H1 (cell line): Measurements from ENCODE around the gene DNASE2B. TPM values are rescaled to one million over a fixed set of nuclear protein-coding genes. Genes with fewer than 3 reads are reported as not detected.

ENCODE experiments used
- CTCF ChIA-PET: fragments of 300-600 bp; sonication (Branson Sonifier 250); formaldehyde crosslinking; loops from one replicate; lab custom pipeline; 2021; ENCODE audit not compliant: partially characterized antibody; lab: Charles Lee
- POLR2A ChIA-PET: fragments of 300-600 bp; sonication (Branson Sonifier 250); formaldehyde crosslinking; loops from one replicate; lab custom pipeline; 2021; ENCODE audit warnings: inconsistent platforms; ENCODE audit not compliant: partially characterized antibody; lab: Charles Lee
- DNase-seq, 2 experiments: peaks; one replicate each; pipeline versions ENCODE4 v3.0.0 to v3.0.0-alpha.2; 2010 to 2022; ENCODE audit warnings: low spot score in 2 of 2, low read depth in 1 of 2, mixed read lengths in 1 of 2
- FAIRE-seq: peaks from 2 replicates; lab custom pipeline; 2011; peaks lifted over from hg19 to GRCh38; lab: Jason Lieb, UNC
- H2AFZ ChIP-seq: 2 replicates; pipeline ENCODE4 v1.8.1; 2012; ENCODE audit warnings: low read length, inconsistent platforms
- H2AK5ac ChIP-seq: 2 replicates; pipeline ENCODE4 v1.6.1; 2013; ENCODE audit warnings: low read depth, low read length
- H2BK120ac ChIP-seq: replicated peaks from 2 replicates; pipeline ENCODE3; 2013; ENCODE audit warnings: low read depth, low read length, inconsistent platforms
- H2BK12ac ChIP-seq: 2 replicates; pipeline ENCODE4 v1.6.1; 2013; ENCODE audit warnings: low read depth, low read length
- H2BK15ac ChIP-seq: 2 replicates; pipeline ENCODE4 v1.6.1; 2013; ENCODE audit warnings: low read length
- H2BK20ac ChIP-seq: 2 replicates; pipeline ENCODE4 v1.6.1; 2013; ENCODE audit warnings: low read length
- H2BK5ac ChIP-seq: 2 replicates; pipeline ENCODE4 v1.6.1; 2013; ENCODE audit warnings: low read depth, low read length
- H3K14ac ChIP-seq: 2 replicates; pipeline ENCODE4 v1.6.1; 2013; ENCODE audit warnings: inconsistent platforms; ENCODE audit not compliant: insufficient read length
- H3K18ac ChIP-seq: 2 replicates; pipeline ENCODE4 v1.6.1; 2013; ENCODE audit warnings: low read length; ENCODE audit errors: extremely low read depth
- H3K23ac ChIP-seq: 2 replicates; pipeline ENCODE4 v1.6.1; 2013; ENCODE audit warnings: inconsistent platforms; ENCODE audit not compliant: insufficient read length
- H3K23me2 ChIP-seq: 2 replicates; pipeline ENCODE4 v1.6.1; 2013; ENCODE audit warnings: low read depth, low read length
- H3K27ac ChIP-seq: 2 replicates; pipeline ENCODE4 v1.6.1; 2011; ENCODE audit warnings: low read depth, low read length, inconsistent platforms
- H3K27me3 ChIP-seq, 4 experiments: replicated peaks in 1 of 4; 1 replicate in 1 of 4; 2 replicates in 3 of 4; pipeline versions ENCODE4 v1.6.1 to v1.8.1; 2011 to 2013; ENCODE audit warnings: low read length in 3 of 4, mild to moderate bottlenecking in 3 of 4, inconsistent platforms in 2 of 4, mixed read lengths in 2 of 4, moderate library complexity in 1 of 4; ENCODE audit not compliant: control insufficient read depth in 3 of 4, insufficient read depth in 3 of 4; ENCODE audit errors: extremely low read depth in 1 of 4
- H3K36me3 ChIP-seq, 4 experiments: 2 replicates each; pipeline versions ENCODE4 v1.6.1 to v1.8.1; 2011 to 2013; ENCODE audit warnings: mild to moderate bottlenecking in 4 of 4, low read length in 3 of 4, moderate library complexity in 2 of 4, control low read depth in 1 of 4, inconsistent platforms in 1 of 4; ENCODE audit not compliant: insufficient read depth in 4 of 4, control insufficient read depth in 2 of 4
- H3K4ac ChIP-seq: replicated peaks from 2 replicates; pipeline ENCODE3; 2013; ENCODE audit warnings: low read length, low read depth, mixed read lengths, inconsistent platforms; ENCODE audit not compliant: insufficient read length
- H3K4me1 ChIP-seq, 4 experiments: replicated peaks in 1 of 4; 1 replicate in 1 of 4; 2 replicates in 3 of 4; pipeline versions ENCODE4 v1.6.1 to v1.8.1; 2011 to 2013; ENCODE audit warnings: low read length in 3 of 4, inconsistent platforms in 2 of 4, mixed read lengths in 1 of 4; ENCODE audit not compliant: insufficient read depth in 4 of 4, control insufficient read depth in 3 of 4
- H3K4me2 ChIP-seq, 2 experiments: 2 replicates each; pipeline versions ENCODE4 v1.6.1 to v1.8.1; 2011 to 2013; ENCODE audit warnings: low read depth in 2 of 2, low read length in 2 of 2, control low read depth in 1 of 2, inconsistent platforms in 1 of 2, mild to moderate bottlenecking in 1 of 2; ENCODE audit not compliant: insufficient read depth in 1 of 2
- H3K4me3 ChIP-seq, 4 experiments: fragments of 200-600, 300-600 bp in 1 of 4; sonication (generic), shearing (Covaris generic), sonication (Bioruptor Twin) in 1 of 4; 2 replicates each; pipeline versions ENCODE4 v1.5.1 to v1.8.1; 2011 to 2016; ENCODE audit warnings: low read length in 4 of 4, low read depth in 3 of 4, control low read depth in 2 of 4, inconsistent platforms in 2 of 4, mild to moderate bottlenecking in 2 of 4, mixed read lengths in 1 of 4, moderate library complexity in 1 of 4; ENCODE audit not compliant: insufficient read depth in 2 of 4; ENCODE audit errors: extremely low read depth in 1 of 4
- H3K56ac ChIP-seq: replicated peaks from 2 replicates; pipeline ENCODE3; 2013; ENCODE audit warnings: low read depth, mild to moderate bottlenecking, mixed read lengths, low read length, inconsistent platforms; ENCODE audit not compliant: insufficient read length
- H3K79me1 ChIP-seq: 2 replicates; pipeline ENCODE4 v1.6.1; 2013; ENCODE audit warnings: low read depth, low read length, control low read depth
- H3K79me2 ChIP-seq, 2 experiments: 2 replicates each; pipeline versions ENCODE4 v1.6.1 to v1.8.1; 2012 to 2013; ENCODE audit warnings: low read length in 2 of 2, mild to moderate bottlenecking in 2 of 2, inconsistent platforms in 1 of 2; ENCODE audit not compliant: insufficient read depth in 2 of 2, control insufficient read depth in 1 of 2
- H3K9ac ChIP-seq, 4 experiments: replicated peaks in 1 of 4; 1 replicate in 1 of 4; 2 replicates in 3 of 4; pipeline versions ENCODE4 v1.6.1 to v1.8.1; 2011 to 2013; ENCODE audit warnings: low read depth in 3 of 4, low read length in 3 of 4, control low read depth in 2 of 4, mild to moderate bottlenecking in 2 of 4, moderate library complexity in 2 of 4, inconsistent platforms in 1 of 4; ENCODE audit errors: extremely low read depth in 1 of 4
- H3K9me3 ChIP-seq, 2 experiments: 2 replicates each; pipeline versions ENCODE4 v1.6.1 to v1.8.1; 2012 to 2013; ENCODE audit warnings: mild to moderate bottlenecking in 2 of 2, moderate library complexity in 2 of 2, control low read depth in 1 of 2, inconsistent platforms in 1 of 2, low read depth in 1 of 2, low read length in 1 of 2, mixed read lengths in 1 of 2; ENCODE audit not compliant: insufficient read depth in 2 of 2
- H4K20me1 ChIP-seq, 2 experiments: replicated peaks in 1 of 2; 2 replicates each; pipeline versions ENCODE3 to v1.8.1; 2011 to 2013; ENCODE audit warnings: inconsistent platforms in 2 of 2, low read length in 2 of 2, mild to moderate bottlenecking in 1 of 2; ENCODE audit not compliant: insufficient read depth in 2 of 2, control insufficient read depth in 1 of 2
- H4K5ac ChIP-seq: 2 replicates; pipeline ENCODE4 v1.6.1; 2013; ENCODE audit warnings: low read length, low read depth, mixed read lengths, inconsistent platforms; ENCODE audit not compliant: insufficient read length
- H4K8ac ChIP-seq: 2 replicates; pipeline ENCODE4 v1.8.0; 2013; ENCODE audit warnings: mild to moderate bottlenecking, moderate library complexity, low read length, inconsistent platforms; ENCODE audit not compliant: insufficient read depth; ENCODE audit errors: extremely low read depth
- H4K91ac ChIP-seq: replicated peaks from 2 replicates; pipeline ENCODE3; 2013; ENCODE audit warnings: low read length, mixed read lengths, inconsistent platforms; ENCODE audit not compliant: insufficient read length
- CBX5 ChIP-seq: fragments of 300-800, 300-1000 bp; sonication (generic); IDR thresholded peaks from 2 replicates; pipeline ENCODE4 v1.7.1; 2016; ENCODE audit warnings: antibody characterized with exemption, low read length, low read depth
- NRF1 ChIP-seq: IDR thresholded peaks from 2 replicates; pipeline ENCODE4 v1.6.1; 2011; ENCODE audit warnings: mild to moderate bottlenecking, low read depth, low read length, improper control_type of control experiment
- WGBS, 2 experiments: shearing (Covaris generic) in 1 of 2; methylation state at CpG; one replicate each; pipeline versions ENCODE4 v1.1.6 to v1.1.7; 2013 to 2015; ENCODE audit warnings: low lambda C conversion rate in 2 of 2, mixed read lengths in 2 of 2, inconsistent platforms in 1 of 2, low coverage in 1 of 2, missing lambda C conversion rate in 1 of 2; ENCODE audit not compliant: insufficient replicate concordance in 2 of 2, insufficient coverage in 1 of 2, insufficient read length in 1 of 2; ENCODE audit errors: extremely low coverage in 1 of 2, missing lambda C conversion rate in 1 of 2; 5-methylcytosine and 5-hydroxymethylcytosine counted together
- polyA plus RNA-seq, 7 experiments: library from polyadenylated mRNA; depleted of rRNA in 3 of 7; stranded (reverse) in 5 of 7; unstranded in 2 of 7; fragments of >200 nt in 5 of 7; fragments of 200-250 nt in 2 of 7; gene quantifications; 1 replicate in 5 of 7; 2 replicates in 1 of 7; 4 replicates in 1 of 7; pipeline versions ENCODE4 v1.2.1 to v1.2.3, GENCODE V29; 2011 to 2013; ENCODE audit warnings: missing spikeins in 2 of 7, mixed read lengths in 2 of 7
- total RNA-seq: library from RNA; stranded (reverse); fragmentation: NEBNext Ultra II Directional; extraction: Animal tissue kit (Norgen Biotek cat#: 25700); gene quantifications from 2 replicates; pipeline ENCODE4 v1.2.1, GENCODE V29; 2021

DNASE2B gene
- total and polyA plus RNA-seq, 2 of the 8 experiments (the other 6 are each of a cell fraction or from before 2014, with no cell fraction given), result not detected

GRCh38 chr1:84412316-84412942 lies 14.1 kb downstream of the DNASE2B start:
- Histone ChIP-seq H3K27ac (no peak overlapping the region), H3K27me3 (no peaks in the 10 kb centered on the region), H2AFZ (no peak overlapping the region), H3K14ac (no peak overlapping the region), H3K79me1 (no peaks in the 10 kb centered on the region), H3K4ac (no peak overlapping the region), H2BK15ac (no peak overlapping the region), H2AK5ac (no peak overlapping the region), H2BK20ac (no peak overlapping the region), H2BK12ac (no peak overlapping the region), H3K18ac (no peak overlapping the region), H3K56ac (no peak overlapping the region), H4K5ac (no peak overlapping the region), H3K23ac (no peak overlapping the region), H4K91ac (no peak overlapping the region), H3K23me2 (no peaks in the 10 kb centered on the region), H3K9me3 (no peaks in the 10 kb centered on the region), H3K4me2 (no peak overlapping the region), H2BK120ac (no peak overlapping the region), H3K79me2 (no peaks in the 10 kb centered on the region), H4K20me1 (no peaks in the 10 kb centered on the region), H3K36me3 (no peaks in the 10 kb centered on the region), H3K4me3 (no peak overlapping the region), H3K4me1 (no peaks in the 10 kb centered on the region)
- POLR2A ChIA-PET, result no interaction called here
- no peak for FAIRE-seq
- WGBS, 2 experiments, result 90% methylated on average over 7 of the region's 7 CpGs; no CpG with 5 or more reads in 1 of the 2 experiments
- CTCF ChIA-PET, result interaction anchor here (1.1 to 1.3 kb wide), 2 partner anchors 12 to 23 kb away, joined by 3 read pairs; no protein-coding TSS in a partner anchor
- TF ChIP-seq CBX5 (no peak), NRF1 (no peak)
- TF ChIP-seq, all 59 proteins: peak for 0
- H4K8ac ChIP-seq, result no peak overlapping the region
- no peak overlapping the region for H2BK5ac ChIP-seq
- H3K9ac ChIP-seq, result no peak overlapping the region
- DNase-seq, result no peak
